HFF-Myc (cell line): ENCODE data around the gene TMEM165.

Source experiments
- DNase-seq: peaks from one replicate; pipeline ENCODE4 v3.0.0-alpha.2; 2011; ENCODE audit warnings: low read depth; ENCODE audit errors: extremely low read depth
- H3K4me3 ChIP-seq: replicated peaks from 2 replicates; pipeline ENCODE4 v1.5.1; 2011; ENCODE audit warnings: low read depth, mild to moderate bottlenecking, control low read depth, low read length
- TF ChIP-seq, protein P1 (sequence below): IDR thresholded peaks from 2 replicates; pipeline ENCODE4 v1.5.1; 2012; ENCODE audit warnings: mild to moderate bottlenecking, low read depth, low read length, control low read depth; ENCODE audit errors: missing control alignments

The TMEM165 gene

DNA sequence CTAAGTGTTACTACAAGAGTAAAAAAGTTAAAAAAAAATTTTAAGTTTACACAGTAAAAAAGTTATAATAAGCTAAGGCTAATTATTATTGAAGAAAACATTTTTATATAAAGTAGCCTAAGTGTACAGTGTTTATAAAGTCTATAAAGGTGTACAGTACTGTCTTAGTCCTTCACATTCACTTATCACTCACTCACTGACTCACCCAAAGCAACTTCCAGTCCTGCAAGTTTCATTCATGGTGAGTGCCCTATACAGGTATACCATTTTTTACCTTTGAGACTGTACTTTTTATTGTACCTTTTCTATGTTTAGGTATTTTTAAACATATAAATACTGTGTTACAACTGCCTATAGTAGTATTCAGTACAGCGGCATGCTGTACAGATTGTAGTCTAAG lies 74.2 kb downstream of the TMEM165 start:
- TF ChIP-seq, protein P1, sequence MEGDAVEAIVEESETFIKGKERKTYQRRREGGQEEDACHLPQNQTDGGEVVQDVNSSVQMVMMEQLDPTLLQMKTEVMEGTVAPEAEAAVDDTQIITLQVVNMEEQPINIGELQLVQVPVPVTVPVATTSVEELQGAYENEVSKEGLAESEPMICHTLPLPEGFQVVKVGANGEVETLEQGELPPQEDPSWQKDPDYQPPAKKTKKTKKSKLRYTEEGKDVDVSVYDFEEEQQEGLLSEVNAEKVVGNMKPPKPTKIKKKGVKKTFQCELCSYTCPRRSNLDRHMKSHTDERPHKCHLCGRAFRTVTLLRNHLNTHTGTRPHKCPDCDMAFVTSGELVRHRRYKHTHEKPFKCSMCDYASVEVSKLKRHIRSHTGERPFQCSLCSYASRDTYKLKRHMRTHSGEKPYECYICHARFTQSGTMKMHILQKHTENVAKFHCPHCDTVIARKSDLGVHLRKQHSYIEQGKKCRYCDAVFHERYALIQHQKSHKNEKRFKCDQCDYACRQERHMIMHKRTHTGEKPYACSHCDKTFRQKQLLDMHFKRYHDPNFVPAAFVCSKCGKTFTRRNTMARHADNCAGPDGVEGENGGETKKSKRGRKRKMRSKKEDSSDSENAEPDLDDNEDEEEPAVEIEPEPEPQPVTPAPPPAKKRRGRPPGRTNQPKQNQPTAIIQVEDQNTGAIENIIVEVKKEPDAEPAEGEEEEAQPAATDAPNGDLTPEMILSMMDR: no peak
- no peak overlapping the region for H3K4me3 ChIP-seq
- DNase-seq: no peak
